GM12878 (cell line): ENCODE data around the gene CHID1. TPM values are rescaled to one million over a fixed set of nuclear protein-coding genes. Genes with fewer than 3 reads are reported as not detected.

Source experiments
- HSF1 ChIP-seq: fragments of 150-350 bp; IDR thresholded peaks from 2 replicates; pipeline ENCODE4 v1.6.1; 2014; ENCODE audit warnings: mild to moderate bottlenecking, low read depth, low read length
- MXI1 ChIP-seq: fragments of 150-350 bp; IDR thresholded peaks from 2 replicates; pipeline ENCODE4 v1.6.1; 2011; ENCODE audit warnings: low read depth, mild to moderate bottlenecking, inconsistent platforms, low read length, improper control_type of control experiment
- NFYB ChIP-seq: IDR thresholded peaks from 2 replicates; pipeline ENCODE4 v1.6.1; 2011; ENCODE audit warnings: low read depth, mild to moderate bottlenecking, low read length, improper control_type of control experiment, moderate library complexity; ENCODE audit not compliant: insufficient read depth
- polyA plus RNA-seq, 11 experiments: library from polyadenylated mRNA; depleted of rRNA in 4 of 11; unstranded in 6 of 11; stranded (reverse) in 5 of 11; fragments of >200 nt; fragmentation: Nextera tagmentation in 4 of 11; fragmentation: Illumina TruSeq in 1 of 11; extraction: Ambion mirVana in 4 of 11; extraction: Trizol in 1 of 11; gene quantifications; 1 replicate in 1 of 11; 2 replicates in 10 of 11; pipeline versions ENCODE4 v1.2.1 to v1.2.3, GENCODE V29; 2011 to 2016; ENCODE audit warnings: inconsistent platforms in 2 of 11, missing spikeins in 2 of 11, low read depth in 1 of 11
- total RNA-seq, 4 experiments: library from RNA; depleted of rRNA in 3 of 4; stranded (reverse); fragments of >200 nt in 3 of 4; fragmentation: Illumina TruSeq in 1 of 4; extraction: Trizol in 1 of 4; gene quantifications; 2 replicates each; pipeline versions ENCODE4 v1.2.1 to v1.2.3, GENCODE V29; 2013 to 2021
- TF ChIP-seq, protein P1 (sequence below): fragments of 450-650 bp; IDR thresholded peaks from 2 replicates; pipeline ENCODE4 v1.6.1; 2017; ENCODE audit warnings: antibody characterized with exemption, mild to moderate bottlenecking, moderate library complexity
- TF ChIP-seq, protein P2 (sequence below): fragments of 450-650 bp; IDR thresholded peaks from 2 replicates; pipeline ENCODE4 v1.6.1; 2016; ENCODE audit warnings: mild to moderate bottlenecking

Gene CHID1
- total and polyA plus RNA-seq, 10 of the 15 experiments (the other 5 are each of a cell fraction or from before 2014, with no cell fraction given), result 4.8 to 75.2 (median 30.1) TPM

DNA sequence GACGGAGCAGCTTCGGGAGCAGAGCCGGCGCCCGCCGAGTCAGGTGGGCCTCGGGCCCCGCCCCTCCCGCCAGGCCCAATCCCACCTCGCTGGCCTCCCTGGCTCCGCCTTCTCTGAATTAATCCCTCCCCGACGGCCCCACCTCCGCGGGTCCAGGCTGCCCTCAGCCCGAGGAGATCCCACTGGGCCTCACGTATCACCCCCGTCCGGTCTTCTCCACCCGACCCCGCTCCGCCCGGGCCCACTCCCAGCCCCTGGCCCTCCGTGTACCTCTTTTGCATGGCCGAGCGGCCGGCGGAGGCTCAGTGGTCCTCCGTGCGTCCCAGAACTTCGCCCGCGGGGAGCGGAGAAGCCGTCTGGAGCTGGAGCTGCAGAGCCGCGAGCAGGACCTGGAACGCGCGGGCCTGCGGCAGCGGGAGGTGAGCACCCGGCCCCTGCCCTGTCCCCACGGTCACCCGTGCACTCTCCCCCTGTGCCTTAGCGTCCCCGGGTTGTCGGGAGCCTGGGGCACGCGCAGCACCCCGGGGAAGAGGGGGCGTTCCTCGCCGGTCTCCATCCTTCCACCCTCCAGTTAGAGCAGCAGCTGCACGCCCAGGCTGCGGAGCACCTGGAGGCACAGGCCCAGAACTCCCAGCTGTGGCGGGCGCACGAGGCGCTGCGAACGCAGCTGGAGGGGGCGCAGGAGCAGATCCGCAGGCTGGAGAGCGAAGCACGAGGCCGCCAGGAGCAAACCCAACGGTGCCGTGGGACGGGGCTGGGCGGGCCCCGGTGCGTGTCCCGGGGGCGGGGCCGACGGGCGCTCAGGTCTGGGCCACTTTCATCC lies 80.1 kb downstream of the CHID1 start (continued):
- no peak for TF ChIP-seq HSF1
- TF ChIP-seq, protein P1, sequence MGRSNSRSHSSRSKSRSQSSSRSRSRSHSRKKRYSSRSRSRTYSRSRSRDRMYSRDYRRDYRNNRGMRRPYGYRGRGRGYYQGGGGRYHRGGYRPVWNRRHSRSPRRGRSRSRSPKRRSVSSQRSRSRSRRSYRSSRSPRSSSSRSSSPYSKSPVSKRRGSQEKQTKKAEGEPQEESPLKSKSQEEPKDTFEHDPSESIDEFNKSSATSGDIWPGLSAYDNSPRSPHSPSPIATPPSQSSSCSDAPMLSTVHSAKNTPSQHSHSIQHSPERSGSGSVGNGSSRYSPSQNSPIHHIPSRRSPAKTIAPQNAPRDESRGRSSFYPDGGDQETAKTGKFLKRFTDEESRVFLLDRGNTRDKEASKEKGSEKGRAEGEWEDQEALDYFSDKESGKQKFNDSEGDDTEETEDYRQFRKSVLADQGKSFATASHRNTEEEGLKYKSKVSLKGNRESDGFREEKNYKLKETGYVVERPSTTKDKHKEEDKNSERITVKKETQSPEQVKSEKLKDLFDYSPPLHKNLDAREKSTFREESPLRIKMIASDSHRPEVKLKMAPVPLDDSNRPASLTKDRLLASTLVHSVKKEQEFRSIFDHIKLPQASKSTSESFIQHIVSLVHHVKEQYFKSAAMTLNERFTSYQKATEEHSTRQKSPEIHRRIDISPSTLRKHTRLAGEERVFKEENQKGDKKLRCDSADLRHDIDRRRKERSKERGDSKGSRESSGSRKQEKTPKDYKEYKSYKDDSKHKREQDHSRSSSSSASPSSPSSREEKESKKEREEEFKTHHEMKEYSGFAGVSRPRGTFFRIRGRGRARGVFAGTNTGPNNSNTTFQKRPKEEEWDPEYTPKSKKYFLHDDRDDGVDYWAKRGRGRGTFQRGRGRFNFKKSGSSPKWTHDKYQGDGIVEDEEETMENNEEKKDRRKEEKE, result no peak
- TF ChIP-seq NFYB, result peak; percentile 71; the same call in 1 of the 2 replicates
- TF ChIP-seq, protein P2, sequence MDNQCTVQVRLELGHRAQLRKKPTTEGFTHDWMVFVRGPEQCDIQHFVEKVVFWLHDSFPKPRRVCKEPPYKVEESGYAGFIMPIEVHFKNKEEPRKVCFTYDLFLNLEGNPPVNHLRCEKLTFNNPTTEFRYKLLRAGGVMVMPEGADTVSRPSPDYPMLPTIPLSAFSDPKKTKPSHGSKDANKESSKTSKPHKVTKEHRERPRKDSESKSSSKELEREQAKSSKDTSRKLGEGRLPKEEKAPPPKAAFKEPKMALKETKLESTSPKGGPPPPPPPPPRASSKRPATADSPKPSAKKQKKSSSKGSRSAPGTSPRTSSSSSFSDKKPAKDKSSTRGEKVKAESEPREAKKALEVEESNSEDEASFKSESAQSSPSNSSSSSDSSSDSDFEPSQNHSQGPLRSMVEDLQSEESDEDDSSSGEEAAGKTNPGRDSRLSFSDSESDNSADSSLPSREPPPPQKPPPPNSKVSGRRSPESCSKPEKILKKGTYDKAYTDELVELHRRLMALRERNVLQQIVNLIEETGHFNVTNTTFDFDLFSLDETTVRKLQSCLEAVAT, result no peak
- no peak for TF ChIP-seq MXI1
